GM10266 (cell line): ENCODE results near the gene RTRAF.

Experiments used
- DNase-seq: peaks from one replicate; pipeline ENCODE4 v3.0.0; 2012; ENCODE audit errors: extremely low spot score
- TF ChIP-seq, protein P1 (sequence below): IDR thresholded peaks from 2 replicates; pipeline ENCODE4 v1.5.1; 2012; ENCODE audit warnings: mild to moderate bottlenecking, low read depth; ENCODE audit not compliant: control insufficient read depth, insufficient read depth; ENCODE audit errors: missing control alignments

Gene RTRAF

DNA sequence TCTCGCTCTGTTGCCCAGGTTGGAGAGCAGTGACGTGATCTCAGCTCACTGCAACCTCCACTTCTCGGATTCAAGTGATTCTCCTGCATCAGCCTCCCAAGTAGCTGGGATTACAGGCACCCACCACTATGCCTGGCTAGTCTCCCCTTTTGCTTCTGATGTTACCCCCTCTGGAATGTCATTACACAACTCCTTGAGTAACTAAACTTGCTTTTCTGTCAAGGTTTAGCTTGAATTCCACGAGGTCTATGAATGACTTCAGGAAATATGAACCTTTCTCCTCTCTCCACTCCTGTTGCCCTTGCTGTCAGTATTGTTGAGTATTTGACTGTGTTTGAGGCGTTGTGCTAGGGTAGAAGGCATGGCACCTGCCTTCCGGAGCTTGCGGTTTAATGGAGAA is 16.8 kb upstream of the RTRAF start:
- TF ChIP-seq, protein P1, sequence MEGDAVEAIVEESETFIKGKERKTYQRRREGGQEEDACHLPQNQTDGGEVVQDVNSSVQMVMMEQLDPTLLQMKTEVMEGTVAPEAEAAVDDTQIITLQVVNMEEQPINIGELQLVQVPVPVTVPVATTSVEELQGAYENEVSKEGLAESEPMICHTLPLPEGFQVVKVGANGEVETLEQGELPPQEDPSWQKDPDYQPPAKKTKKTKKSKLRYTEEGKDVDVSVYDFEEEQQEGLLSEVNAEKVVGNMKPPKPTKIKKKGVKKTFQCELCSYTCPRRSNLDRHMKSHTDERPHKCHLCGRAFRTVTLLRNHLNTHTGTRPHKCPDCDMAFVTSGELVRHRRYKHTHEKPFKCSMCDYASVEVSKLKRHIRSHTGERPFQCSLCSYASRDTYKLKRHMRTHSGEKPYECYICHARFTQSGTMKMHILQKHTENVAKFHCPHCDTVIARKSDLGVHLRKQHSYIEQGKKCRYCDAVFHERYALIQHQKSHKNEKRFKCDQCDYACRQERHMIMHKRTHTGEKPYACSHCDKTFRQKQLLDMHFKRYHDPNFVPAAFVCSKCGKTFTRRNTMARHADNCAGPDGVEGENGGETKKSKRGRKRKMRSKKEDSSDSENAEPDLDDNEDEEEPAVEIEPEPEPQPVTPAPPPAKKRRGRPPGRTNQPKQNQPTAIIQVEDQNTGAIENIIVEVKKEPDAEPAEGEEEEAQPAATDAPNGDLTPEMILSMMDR: no peak
- DNase-seq: no peak

DNA sequence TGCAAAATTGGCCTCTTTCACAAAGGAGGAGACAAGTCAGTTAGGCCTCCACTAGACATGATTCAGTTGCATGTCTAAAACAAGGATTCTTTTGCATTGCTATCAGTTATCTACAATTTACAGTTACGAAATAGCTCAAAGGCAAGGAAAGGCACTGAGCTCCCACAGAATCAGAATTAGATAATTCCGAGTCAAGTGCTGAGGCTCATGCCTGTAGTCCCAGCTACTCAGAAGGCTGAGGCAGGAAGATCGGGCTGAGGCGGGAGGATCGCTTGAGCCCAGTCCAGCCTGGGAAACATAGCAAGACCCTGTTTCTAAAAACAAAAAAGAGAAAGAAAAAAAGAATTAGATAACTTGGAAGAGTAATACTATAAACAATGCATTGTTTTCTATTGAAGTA is 12.3 kb upstream of the RTRAF start:
- TF ChIP-seq, protein P1: no peak

GRCh38 chr14:51978681-51979085 is 10.7 kb upstream of the RTRAF start:
- no peak for DNase-seq
- TF ChIP-seq, protein P1: no peak

More for the DNA sequence above, 12.3 kb upstream of the RTRAF start:
- DNase-seq: no peak

- peak; percentile 63 for DNase-seq
- TF ChIP-seq, protein P1: peak; percentile 91
Observed at GRCh38 chr14:51979088-51979709, 10.1 kb upstream of the RTRAF start.

- DNase-seq: peak; percentile 33
- TF ChIP-seq, protein P1: no peak
Observed at GRCh38 chr14:51981218-51981854, 8.0 kb upstream of the RTRAF start.

GRCh38 chr14:51988221-51988620 is 1.1 kb upstream of the RTRAF start:
- DNase-seq: no peak
- TF ChIP-seq, protein P1: no peak

DNA sequence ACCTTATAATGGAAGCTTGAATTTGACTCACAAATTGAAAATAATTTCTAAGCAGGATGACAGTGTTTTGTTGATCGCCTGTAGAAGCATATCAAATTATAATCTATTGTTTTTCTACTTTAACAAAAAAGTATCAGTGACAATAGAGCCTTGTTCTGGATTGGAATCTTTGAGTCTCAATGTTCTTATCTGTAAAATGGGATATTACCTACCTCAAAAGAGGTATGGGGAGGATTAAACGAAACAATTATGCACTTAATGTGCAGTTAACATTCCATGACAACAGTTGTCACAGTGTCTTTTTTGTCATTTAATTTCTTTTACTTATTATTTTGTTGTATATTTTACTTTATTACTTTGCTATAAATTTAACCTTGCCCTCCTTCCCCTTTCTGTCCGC is 1.1 kb downstream of the RTRAF start:
- DNase-seq: no peak
- TF ChIP-seq, protein P1: no peak
